GM19452 (cell line): ENCODE results near the gene SMARCD3.

Experiments
- ATAC-seq: cut with Tn5 transposase; IDR thresholded peaks from one replicate; pipeline ENCODE4 v1.9.1; 2021; ENCODE audit not compliant: unreplicated experiment

SMARCD3 gene

GRCh38 chr7:151249034-151249731 is 689 bp upstream of the SMARCD3 start:
- ATAC-seq = no peak

- ATAC-seq = no peak
Observed at GRCh38 chr7:151247611-151248345, 716 bp downstream of the SMARCD3 start.

GRCh38 chr7:151246851-151247580 is 1.5 kb downstream of the SMARCD3 start:
- no peak for ATAC-seq

GRCh38 chr7:151246102-151246850 is 2.2 kb downstream of the SMARCD3 start:
- no peak for ATAC-seq

GRCh38 chr7:151245360-151246101 is 3.0 kb downstream of the SMARCD3 start:
- ATAC-seq = no peak

GRCh38 chr7:151244841-151245346 is 3.6 kb downstream of the SMARCD3 start:
- ATAC-seq = no peak

- no peak for ATAC-seq
Observed at GRCh38 chr7:151244196-151244840, 4.2 kb downstream of the SMARCD3 start.

GRCh38 chr7:151243408-151244195 is 4.9 kb downstream of the SMARCD3 start:
- no peak for ATAC-seq

- ATAC-seq = no peak
Observed at GRCh38 chr7:151243045-151243349, 5.5 kb downstream of the SMARCD3 start.

- ATAC-seq = no peak
Observed at GRCh38 chr7:151242159-151243044, 6.1 kb downstream of the SMARCD3 start.

GRCh38 chr7:151241755-151242096 is 6.8 kb downstream of the SMARCD3 start:
- no peak for ATAC-seq

GRCh38 chr7:151240942-151241754 is 7.3 kb downstream of the SMARCD3 start:
- no peak for ATAC-seq

- ATAC-seq = no peak
Observed at GRCh38 chr7:151240536-151240935, 8.0 kb downstream of the SMARCD3 start.

- ATAC-seq = no peak
Observed at GRCh38 chr7:151239837-151240459, 8.5 kb downstream of the SMARCD3 start.

GRCh38 chr7:151238924-151239836 is 9.3 kb downstream of the SMARCD3 start:
- no peak for ATAC-seq
